Activated CD8-positive, alpha-beta memory T cell treated with anti-CD3 and anti-CD28 coated beads for 36 hours (primary cell): ENCODE data around the gene C11orf58. TPM values are rescaled to one million over a fixed set of nuclear protein-coding genes. Genes with fewer than 3 reads are reported as not detected.

Source experiments
- CTCF ChIA-PET: fragments of 350-600 bp; sonication (Branson Sonifier 250); formaldehyde crosslinking; loops from one replicate; lab custom pipeline; 2021; ENCODE audit warnings: antibody characterized with exemption; lab: Charles Lee
- POLR2A ChIA-PET: fragments of 350-600 bp; sonication (Branson Sonifier 250); formaldehyde crosslinking; loops from one replicate; lab custom pipeline; 2021; ENCODE audit warnings: antibody characterized with exemption; lab: Charles Lee
- total RNA-seq, 2 experiments: library from RNA; stranded (reverse); gene quantifications; one replicate each; pipeline ENCODE4 v1.2.3, GENCODE V29; 2021

The C11orf58 gene
- total RNA-seq, 2 experiments from 2014 or later, result 160 to 181 TPM

DNA sequence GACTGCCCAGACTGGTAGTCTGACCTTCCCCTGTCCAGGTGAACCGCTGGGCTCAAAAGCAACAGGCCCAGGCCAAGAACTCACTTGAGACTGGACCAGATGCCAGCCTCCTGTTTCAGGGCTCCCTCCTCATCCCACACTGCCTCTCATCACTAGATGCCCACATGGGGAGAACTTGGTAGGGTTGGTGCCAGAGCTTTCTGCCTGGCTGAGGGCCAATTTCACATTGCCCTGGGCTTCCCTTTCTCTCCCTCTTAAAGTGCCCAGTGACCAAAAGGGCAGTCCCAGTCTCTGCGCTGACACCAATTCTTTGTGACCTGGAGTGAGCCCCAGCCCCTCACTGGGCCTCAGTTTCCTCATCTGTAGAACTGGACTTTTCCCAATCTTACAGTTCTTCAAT lies 41.7 kb downstream of the C11orf58 start:
- ChIA-PET POLR2A (no interaction called here), CTCF (no interaction called here)

DNA sequence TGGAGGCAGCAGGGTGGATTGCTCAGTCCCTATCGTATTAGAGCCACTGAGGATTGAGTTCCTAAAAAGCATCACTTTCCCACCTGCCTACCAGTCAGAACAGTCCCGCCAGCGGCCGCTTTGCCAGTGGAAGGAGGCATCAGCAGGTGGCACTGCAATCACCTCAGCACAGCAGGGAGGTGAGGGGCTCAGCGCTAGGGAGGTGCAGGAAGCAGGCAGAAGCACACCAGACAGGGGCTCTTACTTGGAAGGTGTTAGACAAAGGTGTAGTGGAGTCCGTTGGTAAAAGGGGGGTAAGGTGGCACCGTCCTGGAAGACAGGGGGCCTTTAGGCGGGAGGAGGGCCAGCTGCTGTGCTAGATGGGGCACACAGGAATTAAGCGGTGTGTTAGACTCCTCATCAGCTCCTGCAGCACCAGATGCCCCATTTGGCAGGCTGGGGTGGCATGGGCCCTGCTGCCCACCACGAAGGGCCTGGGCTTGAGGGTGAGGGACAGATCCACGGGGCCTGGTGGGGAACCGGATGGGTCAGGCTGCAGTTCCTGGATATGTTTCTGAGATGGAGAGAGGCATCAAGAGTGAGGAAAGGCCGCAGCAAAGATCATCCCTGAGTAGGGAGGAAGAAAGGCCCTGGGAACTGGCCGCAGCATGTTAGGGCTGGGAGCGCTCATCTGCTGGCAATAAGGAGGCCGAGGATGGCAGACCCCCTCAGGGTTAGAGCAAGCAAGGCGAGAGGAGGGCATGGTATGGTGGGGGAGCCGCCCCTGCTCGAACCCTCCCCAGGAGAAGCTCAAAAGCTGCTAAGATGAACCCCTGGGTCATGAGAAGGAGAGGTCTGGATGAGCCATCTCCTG lies 42.5 kb downstream of the C11orf58 start:
- ChIA-PET CTCF (interaction anchor here (0.6 kb wide), 1 partner anchor 1167 kb away, joined by 3 read pairs; no protein-coding TSS in a partner anchor), POLR2A (no interaction called here)

DNA sequence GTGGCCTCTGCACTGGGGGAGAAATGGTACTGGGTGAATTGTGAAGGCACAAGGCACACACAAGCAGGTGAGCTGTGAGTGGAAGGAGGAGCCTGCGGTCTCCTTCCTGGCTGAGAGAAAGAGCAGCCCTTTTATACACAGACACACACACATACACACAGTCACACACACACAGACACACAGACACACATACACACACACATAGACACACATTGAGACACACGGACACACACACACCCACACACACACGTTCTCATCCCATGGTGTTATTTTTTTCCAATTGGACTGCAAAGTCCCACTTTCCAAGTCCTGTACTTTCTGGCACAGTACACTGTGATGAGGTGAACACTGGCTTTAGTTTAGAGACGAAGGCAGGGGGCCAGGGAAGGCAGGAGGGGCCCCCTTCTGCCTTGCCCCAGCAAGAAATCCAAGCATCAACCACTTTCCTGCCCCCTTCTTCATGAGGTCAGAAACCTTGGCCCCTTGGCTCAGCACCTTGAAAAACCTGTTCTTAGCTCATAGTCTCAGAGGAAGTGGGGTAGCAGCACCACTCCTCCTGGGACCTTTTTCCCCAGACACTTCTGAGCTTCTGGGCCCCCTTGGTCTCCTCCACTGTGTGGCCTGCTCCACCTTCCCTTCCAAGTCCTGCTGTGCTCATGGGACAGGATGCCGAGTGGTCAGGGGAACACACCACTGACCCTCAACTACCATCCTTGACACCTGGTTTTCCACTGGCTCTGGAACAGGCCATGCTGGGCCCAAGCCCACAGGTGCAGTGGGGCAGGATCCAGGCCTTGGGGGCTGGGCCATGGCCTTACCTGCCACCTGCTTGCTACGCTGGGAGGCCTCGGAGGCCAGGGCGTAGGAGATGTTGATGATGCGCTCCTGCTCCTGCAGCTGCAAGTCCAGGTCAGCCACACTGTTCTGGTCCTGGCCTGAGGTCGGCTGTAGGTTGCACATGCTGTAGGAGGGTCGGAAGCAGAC lies 43.8 kb downstream of the C11orf58 start:
- POLR2A ChIA-PET, result no interaction called here
- CTCF ChIA-PET, result no interaction called here

DNA sequence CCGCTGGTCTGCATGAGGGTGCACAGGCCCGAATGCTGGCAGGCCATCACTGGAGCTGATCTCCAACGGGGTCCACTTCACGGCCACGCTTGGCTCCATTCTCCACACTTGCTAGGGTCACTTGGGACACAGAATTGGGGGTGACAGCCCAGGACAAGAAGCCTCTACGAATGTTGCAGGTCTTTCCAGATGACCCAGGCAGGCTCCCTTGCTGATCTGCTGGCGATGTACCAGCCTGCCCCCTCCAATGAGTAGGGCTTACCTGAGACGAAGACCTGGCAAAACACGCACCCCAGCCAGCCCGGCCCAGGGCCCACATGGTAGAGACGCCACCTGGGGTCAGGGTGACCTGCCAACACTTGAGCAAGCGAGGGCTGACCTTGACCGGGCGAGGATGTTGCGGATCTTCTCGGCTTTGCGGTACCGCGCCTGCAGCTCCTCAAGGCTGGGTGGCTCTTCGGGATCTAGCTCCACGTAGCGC lies 44.9 kb downstream of the C11orf58 start:
- ChIA-PET CTCF (no interaction called here), POLR2A (no interaction called here)

DNA sequence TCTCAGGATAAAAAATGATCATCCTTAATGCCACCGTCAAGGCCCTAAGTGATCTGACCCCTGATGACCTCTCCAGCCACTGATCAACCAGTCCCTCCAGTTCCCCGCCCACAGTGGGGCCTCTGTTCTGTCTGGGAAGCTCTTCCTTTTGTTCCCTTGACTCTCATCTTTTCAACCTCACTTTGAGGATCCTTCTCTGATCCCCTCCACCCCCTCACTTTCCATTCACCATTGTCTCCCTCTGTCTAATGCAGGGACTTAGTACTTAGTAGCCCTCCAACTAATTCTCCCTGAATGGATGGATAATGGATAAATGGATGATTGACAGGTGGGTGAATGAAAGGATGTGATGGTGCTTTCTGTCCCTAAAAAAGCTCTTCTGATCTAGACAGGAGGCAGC lies 45.6 kb downstream of the C11orf58 start:
- CTCF ChIA-PET, result interaction anchor here (0.5 to 0.7 kb wide), 2 partner anchors 23 to 462 kb away, joined by 3 read pairs; no protein-coding TSS in a partner anchor
- POLR2A ChIA-PET, result no interaction called here

DNA sequence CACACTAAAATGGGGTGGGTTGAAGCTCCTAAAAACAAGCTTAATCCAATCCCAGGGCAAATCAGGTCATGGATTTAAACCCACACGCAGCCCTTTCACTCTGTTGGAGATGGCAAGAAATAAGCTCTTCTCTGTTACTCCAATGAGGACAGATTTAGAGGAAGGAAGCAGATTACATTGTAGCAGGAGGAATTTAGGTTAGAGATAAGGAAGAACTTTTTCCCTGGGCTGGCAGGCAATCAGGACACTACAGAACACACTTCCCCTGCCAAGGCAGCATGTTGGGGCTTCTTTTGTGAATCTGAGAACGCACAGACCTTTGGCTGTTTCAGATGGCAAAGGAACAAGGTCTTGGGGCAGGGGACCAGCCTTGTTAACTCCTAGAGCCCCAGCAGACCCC lies 46.2 kb downstream of the C11orf58 start:
- CTCF ChIA-PET, result interaction anchor here (0.6 to 1.2 kb wide), 4 partner anchors 12 to 231 kb away, joined by 3 to 4 read pairs (median 4); no protein-coding TSS in a partner anchor
- POLR2A ChIA-PET, result no interaction called here

DNA sequence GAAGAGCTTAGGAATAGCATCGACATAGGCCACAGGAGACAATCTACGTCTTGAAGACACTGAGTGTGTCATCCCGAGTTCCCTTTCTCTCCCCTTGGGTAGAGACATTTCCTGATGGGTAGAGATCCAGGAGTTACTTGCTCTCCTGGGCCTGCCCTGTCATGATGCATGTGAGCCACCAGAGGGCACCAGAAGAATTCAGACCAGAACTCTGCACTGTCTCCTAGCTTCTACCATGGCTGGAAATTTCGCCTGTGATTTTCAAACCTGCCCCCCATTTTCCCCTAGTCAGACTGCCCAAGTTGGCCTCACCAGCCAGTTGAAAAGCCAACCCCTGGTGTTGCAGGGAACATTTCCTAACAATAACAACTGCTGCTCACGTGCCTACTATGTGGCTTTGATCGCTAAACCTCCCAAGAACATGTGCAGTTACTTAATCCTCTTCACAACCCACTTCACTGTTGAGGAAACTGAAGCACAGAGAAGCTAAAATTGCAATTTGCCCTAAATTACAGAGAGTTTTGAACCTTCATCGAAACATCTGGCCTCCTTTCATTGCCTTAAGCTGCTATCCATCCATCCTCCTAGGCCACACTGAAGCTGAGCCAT lies 47.2 kb downstream of the C11orf58 start:
- POLR2A ChIA-PET, result interaction anchor here (1.0 kb wide), 1 partner anchor 15 kb away, joined by 3 read pairs; no protein-coding TSS in a partner anchor

DNA sequence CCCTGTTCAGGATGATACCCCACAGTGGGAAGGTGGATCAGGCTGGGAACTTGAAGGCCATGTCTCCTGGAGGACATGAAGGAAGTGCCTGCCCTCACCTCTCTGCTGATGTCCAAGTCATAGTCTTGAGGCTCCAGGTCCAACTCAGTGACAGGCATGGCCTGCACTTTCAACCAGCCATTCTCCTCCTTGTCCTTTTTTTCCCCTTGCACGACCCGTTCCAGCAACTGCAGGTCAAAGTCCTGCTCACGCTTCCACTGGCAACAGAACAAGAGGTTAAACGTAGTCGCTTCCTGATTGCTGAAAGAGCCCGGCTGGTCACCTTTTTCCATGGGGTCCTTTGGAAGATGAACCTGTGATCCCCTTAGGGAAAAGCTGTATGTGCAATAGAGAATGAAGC lies 47.7 kb downstream of the C11orf58 start:
- ChIA-PET POLR2A (interaction anchor here (1.0 kb wide), 1 partner anchor 15 kb away, joined by 3 read pairs; no protein-coding TSS in a partner anchor), CTCF (interaction anchor here (1.2 to 1.4 kb wide), 6 partner anchors 14 to 277 kb away, joined by 3 to 8 read pairs (median 4); no protein-coding TSS in a partner anchor)

More for the DNA sequence above, 47.2 kb downstream of the C11orf58 start:
- CTCF ChIA-PET, result interaction anchor here (0.6 to 1.4 kb wide), 7 partner anchors 13 to 277 kb away, joined by 3 to 8 read pairs (median 4); no protein-coding TSS in a partner anchor

DNA sequence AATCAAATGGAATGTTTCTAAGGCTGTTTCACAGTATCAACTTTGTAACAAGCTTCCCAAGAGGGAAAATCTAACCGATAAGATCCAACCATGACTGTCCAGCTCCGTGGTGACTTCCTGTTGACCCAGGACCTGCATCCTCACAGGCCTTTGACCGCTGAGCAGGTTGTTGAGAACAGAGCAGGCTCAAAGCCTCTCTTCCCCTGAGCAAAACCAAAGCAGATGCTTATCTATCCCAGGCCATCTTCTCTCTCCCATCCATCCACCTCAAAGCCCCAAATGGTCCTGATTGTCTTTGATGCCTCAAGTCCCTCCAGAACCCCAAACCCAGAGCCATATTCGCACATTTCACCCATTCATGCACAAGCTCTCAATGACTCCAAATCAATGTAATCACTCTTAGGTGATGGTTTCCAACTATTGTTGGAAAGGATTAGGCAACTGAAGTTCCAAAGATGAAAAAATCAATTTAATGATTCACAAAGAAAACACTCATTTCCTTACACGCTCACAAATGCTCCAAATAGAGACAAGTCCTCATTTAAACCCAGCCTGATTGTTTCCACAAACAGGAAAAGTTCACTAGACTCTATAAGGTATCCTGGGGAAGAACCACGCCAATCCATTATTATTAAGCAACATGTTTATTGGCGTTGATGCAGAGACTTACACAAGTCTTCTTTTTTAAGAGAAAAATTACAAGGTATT lies 48.7 kb downstream of the C11orf58 start:
- CTCF ChIA-PET, result interaction anchor here (0.6 to 1.4 kb wide), 6 partner anchors 34 to 276 kb away, joined by 3 to 8 read pairs (median 4); no protein-coding TSS in a partner anchor
- POLR2A ChIA-PET, result no interaction called here

DNA sequence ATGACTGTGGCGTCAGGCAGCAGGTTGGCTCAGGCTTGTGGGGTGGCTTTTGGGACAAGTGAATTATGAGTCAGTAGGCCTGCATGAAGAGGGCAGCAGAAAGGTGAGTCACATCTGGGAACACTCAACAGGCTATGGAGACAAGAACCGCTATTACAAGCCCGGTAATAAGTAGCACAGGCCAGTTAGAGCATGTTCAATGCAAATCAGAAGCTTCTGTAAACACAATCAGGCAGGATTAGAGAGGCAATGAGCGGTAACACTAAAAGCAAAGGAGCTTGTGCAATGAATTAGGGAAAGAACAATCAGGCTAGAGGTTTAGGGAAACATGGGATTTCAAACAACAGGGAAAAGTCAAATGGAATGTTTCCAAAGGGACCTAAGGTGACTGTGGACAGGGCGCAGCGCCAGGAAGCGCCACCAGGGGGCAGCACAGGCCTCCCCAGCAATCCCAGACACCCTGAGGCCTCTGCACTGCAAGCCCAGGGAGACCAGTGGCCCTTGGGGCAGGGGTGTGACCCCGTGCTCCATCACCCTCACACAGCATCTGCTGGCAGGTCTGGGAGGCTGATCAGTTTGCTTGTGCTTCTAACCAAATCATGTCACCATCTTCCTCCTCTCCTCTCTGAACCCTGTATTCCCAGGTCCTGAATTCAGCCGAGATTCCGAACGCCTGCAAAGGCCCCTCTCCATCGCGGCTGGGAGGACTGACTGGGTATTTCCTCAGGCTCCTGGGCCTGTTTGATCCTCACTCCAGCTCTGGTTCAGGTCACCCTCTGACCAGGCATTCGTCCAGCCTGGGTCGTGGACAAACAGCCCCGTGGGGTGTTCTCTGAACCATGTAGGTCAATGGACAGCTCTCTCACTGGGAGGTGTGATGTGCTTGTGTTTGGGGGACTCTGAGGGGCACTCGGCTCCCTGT lies 50.0 kb downstream of the C11orf58 start:
- POLR2A ChIA-PET, result no interaction called here
- CTCF ChIA-PET, result interaction anchor here (0.7 to 1.7 kb wide), 7 partner anchors 13 to 275 kb away, joined by 3 to 8 read pairs (median 3); no protein-coding TSS in a partner anchor

DNA sequence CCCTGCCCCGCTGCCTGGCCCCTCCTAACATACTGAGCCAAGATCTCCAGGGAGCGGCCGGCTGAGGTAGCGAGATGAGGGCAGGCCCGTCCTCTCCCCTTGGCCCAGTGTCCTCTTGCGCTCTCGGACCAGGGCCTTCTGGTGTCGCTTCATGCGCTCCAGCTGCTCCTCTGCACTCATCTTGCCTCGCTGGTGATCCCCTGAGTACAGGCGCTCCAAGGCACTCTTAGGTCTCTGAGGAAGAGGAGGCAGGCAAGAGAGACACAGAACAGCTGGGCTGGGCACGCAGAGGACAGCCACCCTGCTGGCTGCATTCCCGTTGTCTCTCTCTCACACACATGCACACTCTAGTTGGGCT lies 50.6 kb downstream of the C11orf58 start:
- ChIA-PET CTCF (interaction anchor here (1.0 to 1.7 kb wide), 4 partner anchors 13 to 152 kb away, joined by 3 to 8 read pairs (median 5); no protein-coding TSS in a partner anchor), POLR2A (interaction anchor here (0.6 kb wide), 1 partner anchor 1227 kb away, joined by 3 read pairs; no protein-coding TSS in a partner anchor)

DNA sequence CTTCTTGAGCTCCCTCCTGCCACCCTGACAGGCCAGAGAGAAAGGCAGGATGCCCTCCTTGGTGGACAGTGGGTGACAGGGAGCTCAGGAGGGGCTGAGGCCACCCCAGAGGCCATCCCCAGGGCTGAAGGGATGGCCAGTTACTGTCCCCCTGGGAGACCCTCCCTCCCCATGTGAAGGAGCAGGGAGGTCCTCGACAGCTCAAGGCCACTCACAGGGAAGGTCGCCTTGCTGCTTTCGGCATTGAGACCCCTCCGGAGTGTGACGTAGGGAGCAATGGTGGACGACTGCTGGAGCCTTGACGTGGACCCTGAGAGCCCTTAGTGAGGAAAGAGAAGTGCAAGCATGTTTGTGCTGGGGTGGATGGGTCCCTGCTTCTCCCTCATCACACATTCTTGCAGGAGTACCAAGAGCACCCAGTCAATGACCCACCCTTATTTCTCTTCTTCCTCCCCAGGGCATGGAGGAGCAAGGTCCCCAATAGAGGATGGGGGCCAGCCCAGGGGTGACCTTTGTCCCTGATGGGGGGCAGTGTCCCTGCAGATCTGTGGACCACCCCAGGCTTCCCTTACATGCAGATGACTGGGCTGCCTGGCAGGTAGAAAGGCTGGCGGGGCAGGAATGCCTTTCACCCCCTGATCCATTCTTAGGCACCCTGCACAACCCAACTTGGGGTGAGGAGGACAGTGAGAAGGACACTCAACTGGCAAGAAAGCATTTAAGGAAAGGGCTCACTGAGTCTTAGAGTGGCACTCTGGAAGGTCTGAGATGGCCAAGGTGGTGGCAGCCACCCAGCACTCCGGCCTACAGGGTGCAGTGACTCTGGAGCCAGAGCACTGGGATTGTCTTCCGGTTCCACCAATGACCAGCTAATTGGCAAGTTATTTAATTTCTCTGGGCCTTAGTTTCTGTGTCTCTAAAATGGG lies 51.4 kb downstream of the C11orf58 start:
- CTCF ChIA-PET, result interaction anchor here (1.0 kb wide), 1 partner anchor 16 kb away, joined by 4 read pairs; no protein-coding TSS in a partner anchor

DNA sequence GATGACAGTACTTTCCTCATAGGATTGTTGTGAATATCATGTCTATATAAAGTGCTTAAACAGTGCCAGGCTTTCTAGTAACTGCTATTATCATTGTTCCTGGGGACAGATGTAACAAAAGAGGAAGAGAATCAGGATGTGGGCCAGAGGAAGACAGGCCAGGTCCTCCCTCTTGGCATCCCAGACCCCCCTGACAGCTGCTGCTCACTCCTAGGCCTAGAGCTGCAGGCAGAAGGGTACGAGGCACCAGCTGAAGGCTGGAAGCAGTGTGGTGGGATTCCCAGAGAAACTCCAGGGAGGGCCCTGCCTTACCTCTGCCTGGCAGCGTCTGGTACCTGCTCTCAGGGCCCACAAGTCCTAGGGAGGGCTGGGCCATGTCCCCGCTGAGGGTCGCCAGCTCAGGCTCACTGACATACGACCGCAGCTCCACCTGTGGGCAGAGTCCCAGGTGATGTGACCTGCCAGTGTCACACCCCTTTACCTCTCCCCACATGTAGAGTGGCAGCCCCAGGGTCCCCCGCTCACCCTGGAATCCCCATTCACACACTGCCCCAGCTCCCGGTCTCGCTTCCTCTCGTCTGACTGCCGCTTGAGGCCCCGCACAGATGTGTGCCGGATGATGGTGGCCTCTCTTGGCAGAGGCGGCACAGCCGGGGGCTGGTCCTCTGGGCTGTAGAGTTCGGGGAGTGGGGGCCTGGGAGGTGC lies 52.2 kb downstream of the C11orf58 start:
- POLR2A ChIA-PET, result no interaction called here
- CTCF ChIA-PET, result no interaction called here

More for the DNA sequence above, 51.4 kb downstream of the C11orf58 start:
- POLR2A ChIA-PET, result interaction anchor here (0.6 kb wide), 1 partner anchor 1226 kb away, joined by 3 read pairs; no protein-coding TSS in a partner anchor

DNA sequence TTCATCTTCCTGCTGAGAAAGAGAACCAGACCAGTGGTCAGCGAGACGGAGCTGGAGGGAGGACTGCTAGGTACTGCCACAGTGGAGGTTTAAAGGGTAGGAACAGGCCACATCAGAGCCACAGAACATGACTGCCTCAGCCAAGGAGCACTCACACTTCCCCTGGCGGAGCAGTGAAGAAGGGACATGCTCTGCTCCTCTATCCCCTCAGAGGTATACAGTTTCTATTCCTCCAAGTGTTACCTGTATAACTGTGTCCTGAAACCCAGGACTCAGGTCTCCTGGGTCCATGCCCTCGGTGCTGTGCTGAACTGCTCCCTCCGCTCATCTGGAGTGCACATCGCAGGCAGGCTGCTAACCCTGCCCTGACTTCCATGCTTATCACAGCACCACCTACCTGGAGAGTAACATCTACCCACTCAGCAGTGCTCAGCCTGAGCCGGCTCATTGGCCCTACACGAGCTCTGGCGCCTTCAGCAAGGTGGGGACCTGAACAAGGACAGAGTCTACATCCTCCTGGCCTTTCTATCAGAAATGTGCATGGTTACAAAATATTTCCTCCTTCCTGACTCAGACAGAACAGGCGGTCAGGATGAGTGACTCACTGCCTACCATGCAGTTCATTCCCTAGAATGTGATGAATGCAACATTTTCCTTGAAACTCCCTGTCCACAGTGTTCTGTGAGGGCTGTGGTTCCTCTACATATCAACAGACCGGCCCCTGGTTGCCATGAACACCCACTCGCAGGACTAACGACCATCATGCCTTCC lies 52.9 kb downstream of the C11orf58 start:
- CTCF ChIA-PET, result no interaction called here

More for the DNA sequence above, 52.9 kb downstream of the C11orf58 start:
- POLR2A ChIA-PET, result no interaction called here
